ENCODE measurements around the gene NDUFB10. TPM values are rescaled to one million over a fixed set of nuclear protein-coding genes. Genes with fewer than 3 reads are reported as not detected.

NDUFB10 gene
- total and polyA plus RNA-seq, 7 experiments from 2014 or later: 40.0 to 180 (median 72.9) TPM

DNA sequence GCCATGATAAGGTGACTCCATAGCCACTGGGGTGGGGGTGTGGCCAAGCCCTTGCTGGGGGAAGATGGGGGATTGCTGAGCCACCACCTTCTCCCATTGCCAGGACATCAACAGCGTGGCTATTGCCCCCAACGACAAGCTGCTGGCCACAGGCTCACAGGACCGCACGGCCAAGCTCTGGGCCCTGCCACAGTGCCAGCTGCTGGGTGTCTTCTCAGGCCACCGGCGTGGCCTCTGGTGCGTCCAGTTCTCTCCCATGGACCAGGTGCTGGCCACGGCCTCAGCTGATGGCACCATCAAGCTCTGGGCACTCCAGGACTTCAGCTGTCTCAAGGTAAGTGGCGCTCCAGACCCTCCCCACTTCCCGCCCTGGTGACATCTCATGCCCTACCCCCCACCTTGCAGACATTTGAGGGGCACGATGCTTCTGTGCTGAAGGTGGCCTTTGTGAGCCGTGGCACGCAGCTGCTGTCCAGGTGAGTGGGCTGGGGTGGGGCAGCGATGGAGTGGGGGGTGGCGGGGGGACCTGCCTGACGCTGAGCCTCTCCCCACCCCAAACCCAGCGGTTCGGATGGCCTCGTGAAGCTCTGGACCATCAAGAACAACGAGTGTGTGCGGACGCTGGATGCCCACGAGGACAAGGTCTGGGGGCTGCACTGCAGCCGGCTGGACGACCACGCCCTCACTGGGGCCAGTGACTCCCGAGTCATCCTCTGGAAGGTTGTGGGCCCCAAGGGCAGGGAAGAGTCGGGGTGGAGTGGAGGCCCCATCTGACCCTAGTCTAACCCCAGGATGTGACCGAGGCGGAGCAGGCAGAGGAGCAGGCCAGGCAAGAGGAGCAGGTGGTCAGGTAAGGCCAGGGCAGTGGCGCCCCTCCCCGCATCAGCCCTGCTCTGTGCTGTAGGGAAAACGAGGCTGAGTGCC lies 17.9 kb downstream of the NDUFB10 start:
- no peak for DNase-seq
- Mint-ChIP-seq H3K36me3 (peaks cover 0 to 22% (median 7%) of the 10 kb centered on the region in 5 donors), H3K4me1 (peaks cover 4 to 13% (median 6%) of the 10 kb centered on the region in 7 donors), H3K27me3 (peaks cover 0 to 21% (median 5%) of the 10 kb centered on the region in 5 donors), H3K9me3 (no peaks in the 10 kb centered on the region), H3K27ac (no peak overlapping the region), H3K4me3 (peak overlapping the region in 1 of 10 donors; percentile 52)
- Histone ChIP-seq H3K9me3 (ENCODE audit: control insufficient read depth in 2 of 3, low read length in 3 of 3) (no peaks in the 10 kb centered on the region), H3K27ac (ENCODE audit: low read depth, low read length) (no peak overlapping the region), H3K36me3 (ENCODE audit: control insufficient read depth in 2 of 3, insufficient read depth in 3 of 3, low read length in 3 of 3) (peaks cover 0 to 52% (median 0%) of the 10 kb centered on the region in 3 experiments), H3K4me3 (ENCODE audit: low read length) (no peak overlapping the region), H3K4me1 (ENCODE audit: control insufficient read depth in 2 of 2, insufficient read depth in 2 of 2, low read length in 2 of 2) (peaks cover 7 to 9% of the 10 kb centered on the region in 2 donors), H3K27me3 (ENCODE audit: control insufficient read depth in 2 of 2, insufficient read depth in 2 of 2, low read length in 2 of 2) (peaks cover 0 to 3% of the 10 kb centered on the region in 2 donors)
- ChIA-PET POLR2A (interaction anchor here (0.9 to 11.4 kb wide), 2 partner anchors 13 to 14 kb away, joined by 3 to 61 read pairs; partner anchors contain the start of gene RPS2), CTCF (interaction anchor here (1.6 kb wide), 1 partner anchor 163 kb away, joined by 5 read pairs; no protein-coding TSS in a partner anchor)
- ATAC-seq: no peak
- intact Hi-C loops (cut with micrococcal nuclease): no loop called here

- H3K36me3 Mint-ChIP-seq: peaks cover 0 to 22% (median 7%) of the 10 kb centered on the region in 5 donors
- Histone ChIP-seq H3K27me3 (ENCODE audit: control insufficient read depth in 2 of 2, insufficient read depth in 2 of 2, low read length in 2 of 2) (peaks cover 0 to 3% of the 10 kb centered on the region in 2 donors), H3K9me3 (ENCODE audit: control insufficient read depth in 2 of 3, low read length in 3 of 3) (no peaks in the 10 kb centered on the region), H3K36me3 (ENCODE audit: control insufficient read depth in 2 of 3, insufficient read depth in 3 of 3, low read length in 3 of 3) (peaks cover 0 to 50% (median 0%) of the 10 kb centered on the region in 3 experiments), H3K27ac (ENCODE audit: low read depth, low read length) (no peak overlapping the region), H3K4me1 (ENCODE audit: control insufficient read depth in 2 of 2, insufficient read depth in 2 of 2, low read length in 2 of 2) (peaks cover 1 to 3% of the 10 kb centered on the region in 2 donors), H3K4me3 (ENCODE audit: low read length) (no peak overlapping the region)
- H3K27ac Mint-ChIP-seq: no peak overlapping the region
- H3K9me3 Mint-ChIP-seq: no peaks in the 10 kb centered on the region
- peak overlapping the region in 1 of 10 donors; percentile 52 for H3K4me3 Mint-ChIP-seq
- ATAC-seq (no peak), DNase-seq (no peak)
- ChIA-PET CTCF (interaction anchor here (1.6 kb wide), 1 partner anchor 163 kb away, joined by 5 read pairs; no protein-coding TSS in a partner anchor), POLR2A (interaction anchor here (2.1 to 11.4 kb wide), 2 partner anchors 14 to 177 kb away, joined by 8 to 61 read pairs; partner anchors contain the start of genes RPS2 and TRAF7)
- H3K4me1 Mint-ChIP-seq: peaks cover 2 to 16% (median 5%) of the 10 kb centered on the region in 7 donors
- peaks cover 0 to 27% (median 6%) of the 10 kb centered on the region in 5 donors for H3K27me3 Mint-ChIP-seq
- intact Hi-C loops (cut with micrococcal nuclease): no loop called here
Observed at GRCh38 chr16:1977875-1978268, 18.5 kb downstream of the NDUFB10 start.

DNA sequence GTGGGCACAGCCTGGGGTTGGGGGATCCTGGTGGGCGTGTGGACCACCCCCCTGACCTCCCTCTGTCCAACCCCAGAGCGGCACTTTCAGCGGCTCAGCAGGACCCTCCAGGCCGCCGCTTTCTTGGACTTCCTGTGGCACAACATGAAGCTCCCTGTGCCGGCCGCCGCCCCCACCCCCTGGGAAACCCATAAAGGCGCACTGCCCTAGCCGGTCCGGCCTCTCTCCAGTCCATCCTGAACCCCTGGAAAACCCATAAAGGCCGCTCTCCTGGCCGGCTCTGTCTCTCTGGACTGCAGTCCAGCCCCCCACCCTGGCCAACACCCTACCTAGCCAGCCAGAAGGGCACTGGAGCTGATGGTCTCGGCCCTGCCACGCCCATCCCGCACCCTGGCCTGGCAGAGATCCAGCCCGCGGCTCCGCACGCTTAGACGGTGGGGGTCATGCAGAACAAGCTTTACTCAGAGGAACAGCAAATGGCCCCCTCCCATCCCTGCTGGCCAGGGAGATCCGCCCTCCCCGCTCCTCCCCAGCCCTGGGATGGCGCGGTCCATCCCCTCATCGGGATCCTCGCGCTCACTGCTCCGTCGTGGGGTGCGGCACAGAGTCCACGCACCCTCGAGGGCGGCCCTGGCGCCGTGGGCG lies 19.3 kb downstream of the NDUFB10 start:
- no peaks in the 10 kb centered on the region for H3K9me3 ChIP-seq (ENCODE audit: control insufficient read depth in 2 of 3, low read length in 3 of 3)
- ATAC-seq: no peak
- CTCF ChIA-PET: interaction anchor here (1.6 kb wide), 1 partner anchor 162 kb away, joined by 5 read pairs; no protein-coding TSS in a partner anchor
- H3K4me1 Mint-ChIP-seq: peaks cover 0 to 16% (median 8%) of the 10 kb centered on the region in 7 donors
- H3K4me1 ChIP-seq (ENCODE audit: control insufficient read depth in 2 of 2, insufficient read depth in 2 of 2, low read length in 2 of 2): peaks cover 0 to 6% of the 10 kb centered on the region in 2 donors
- no peak overlapping the region for H3K4me3 ChIP-seq (ENCODE audit: low read length)
- H3K36me3 Mint-ChIP-seq: peaks cover 0 to 22% (median 7%) of the 10 kb centered on the region in 5 donors
- intact Hi-C loops (cut with micrococcal nuclease): no loop called here
- H3K9me3 Mint-ChIP-seq: no peaks in the 10 kb centered on the region
- H3K4me3 Mint-ChIP-seq: no peak overlapping the region
- POLR2A ChIA-PET: interaction anchor here (0.6 to 11.4 kb wide), 3 partner anchors 15 to 572 kb away, joined by 3 to 61 read pairs (median 8); partner anchors contain the start of genes RPS2 and TRAF7
- H3K36me3 ChIP-seq (ENCODE audit: control insufficient read depth in 2 of 3, insufficient read depth in 3 of 3, low read length in 3 of 3): peaks cover 0 to 50% (median 0%) of the 10 kb centered on the region in 3 experiments
- no peak overlapping the region for H3K27ac Mint-ChIP-seq
- H3K27me3 ChIP-seq (ENCODE audit: control insufficient read depth in 2 of 2, insufficient read depth in 2 of 2, low read length in 2 of 2): peaks cover 0 to 3% of the 10 kb centered on the region in 2 donors
- no peak for DNase-seq
- peaks cover 0 to 32% (median 8%) of the 10 kb centered on the region in 5 donors for H3K27me3 Mint-ChIP-seq
- H3K27ac ChIP-seq (ENCODE audit: low read depth, low read length): no peak overlapping the region

DNA sequence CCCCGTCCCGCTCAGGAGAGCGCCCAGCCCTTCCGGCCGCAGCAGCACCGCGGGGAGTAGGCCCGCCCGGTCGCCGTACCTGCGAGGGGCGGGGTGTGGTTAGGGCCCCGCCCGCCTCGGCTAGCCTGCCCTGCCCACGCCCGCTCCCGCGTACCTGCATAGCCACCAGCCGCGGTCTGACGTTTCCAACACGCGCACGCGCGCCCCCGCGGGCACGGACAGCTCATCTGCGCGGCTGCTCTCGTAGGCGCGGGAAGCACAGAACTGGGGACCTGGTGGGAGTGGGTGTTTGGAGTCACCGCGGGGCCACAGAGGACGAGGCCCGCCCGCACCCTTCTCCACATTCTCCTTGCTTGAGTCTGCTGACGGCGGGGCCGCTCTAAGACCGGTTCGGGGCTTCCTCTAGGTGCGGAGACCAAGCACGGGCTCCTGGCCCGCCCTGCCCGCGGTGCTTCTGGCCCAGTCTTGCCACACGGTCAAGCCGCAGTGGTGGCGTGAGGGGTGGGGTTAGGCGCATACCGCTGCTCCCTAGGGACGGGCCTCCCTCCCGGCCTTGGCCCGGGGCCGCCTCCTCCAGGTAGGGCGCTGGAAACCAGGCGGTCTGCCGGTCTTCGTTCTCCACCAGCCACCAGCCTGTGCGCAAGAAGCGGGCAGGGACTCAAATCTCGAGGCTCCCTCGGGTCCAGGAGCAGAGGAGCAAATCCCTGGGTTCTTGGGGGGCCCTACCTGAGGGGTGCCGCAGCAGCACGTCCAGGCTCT lies 20.1 kb downstream of the NDUFB10 start:
- peaks cover 0 to 3% of the 10 kb centered on the region in 2 donors for H3K27me3 ChIP-seq (ENCODE audit: control insufficient read depth in 2 of 2, insufficient read depth in 2 of 2, low read length in 2 of 2)
- Mint-ChIP-seq H3K36me3 (peaks cover 0 to 22% (median 7%) of the 10 kb centered on the region in 5 donors), H3K27ac (no peak overlapping the region), H3K9me3 (no peaks in the 10 kb centered on the region), H3K4me1 (peaks cover 0 to 16% (median 8%) of the 10 kb centered on the region in 7 donors), H3K4me3 (peak overlapping the region in 1 of 10 donors; percentile 28), H3K27me3 (peaks cover 0 to 32% (median 8%) of the 10 kb centered on the region in 5 donors)
- peaks cover 0 to 6% of the 10 kb centered on the region in 2 donors for H3K4me1 ChIP-seq (ENCODE audit: control insufficient read depth in 2 of 2, insufficient read depth in 2 of 2, low read length in 2 of 2)
- no peak for DNase-seq
- H3K36me3 ChIP-seq (ENCODE audit: control insufficient read depth in 2 of 3, insufficient read depth in 3 of 3, low read length in 3 of 3): peaks cover 0 to 45% (median 0%) of the 10 kb centered on the region in 3 experiments
- peak; percentile 12 for ATAC-seq
- ChIA-PET POLR2A (interaction anchor here (0.6 to 11.4 kb wide), 3 partner anchors 16 to 573 kb away, joined by 3 to 61 read pairs (median 8); partner anchors contain the start of genes RPS2 and TRAF7), CTCF (no interaction called here)
- intact Hi-C loops (cut with micrococcal nuclease): no loop called here
- H3K4me3 ChIP-seq (ENCODE audit: low read length): no peak overlapping the region
- no peak overlapping the region for H3K27ac ChIP-seq (ENCODE audit: low read depth, low read length)
- no peaks in the 10 kb centered on the region for H3K9me3 ChIP-seq (ENCODE audit: control insufficient read depth in 2 of 3, low read length in 3 of 3)

DNA sequence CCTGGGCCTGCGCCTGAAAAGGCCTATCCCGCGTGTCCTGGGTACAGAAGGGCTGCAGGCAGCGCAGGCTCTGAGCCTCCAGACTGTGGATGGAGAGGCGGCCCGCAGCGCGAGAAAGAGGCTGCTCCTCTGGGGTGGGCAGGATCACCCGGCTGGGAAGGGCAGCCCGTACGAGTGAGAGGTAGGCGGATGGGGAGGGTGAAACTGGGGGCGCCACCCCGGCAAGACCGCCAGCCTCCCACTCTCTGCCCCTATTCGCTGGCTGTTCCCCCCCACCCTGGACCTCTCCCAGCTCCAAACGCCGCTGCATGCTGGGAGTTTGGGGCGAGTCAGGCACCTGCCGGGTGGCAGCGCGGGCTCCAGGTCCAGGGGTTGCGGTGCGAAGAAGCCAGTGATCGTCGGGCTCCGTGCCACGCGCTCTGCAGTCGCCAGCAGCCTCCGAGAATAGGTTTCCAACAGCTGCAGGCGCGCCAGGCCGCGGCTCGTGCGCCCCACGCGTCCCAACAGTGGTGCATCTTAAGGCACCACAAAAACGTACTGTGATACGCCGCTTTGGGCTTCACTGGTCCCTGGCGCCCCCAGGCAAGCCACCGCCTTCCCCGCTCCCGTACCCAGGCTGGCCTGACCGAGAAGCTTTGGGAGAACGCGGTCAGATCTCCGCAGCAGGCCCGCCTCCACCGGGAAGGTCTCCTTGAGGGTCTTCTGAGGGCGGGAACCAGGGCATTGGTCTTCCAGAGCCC lies 20.9 kb downstream of the NDUFB10 start:
- Mint-ChIP-seq H3K36me3 (peaks cover 0 to 16% (median 7%) of the 10 kb centered on the region in 5 donors), H3K27ac (no peak overlapping the region), H3K4me1 (peaks cover 0 to 19% (median 13%) of the 10 kb centered on the region in 7 donors), H3K4me3 (peak overlapping the region in 1 of 10 donors; percentile 28), H3K27me3 (peaks cover 0 to 32% (median 8%) of the 10 kb centered on the region in 5 donors), H3K9me3 (no peaks in the 10 kb centered on the region)
- DNase-seq: no peak
- ATAC-seq: no peak
- Histone ChIP-seq H3K27me3 (ENCODE audit: control insufficient read depth in 2 of 2, insufficient read depth in 2 of 2, low read length in 2 of 2) (peaks cover 0 to 3% of the 10 kb centered on the region in 2 donors), H3K4me3 (ENCODE audit: low read length) (no peak overlapping the region), H3K36me3 (ENCODE audit: control insufficient read depth in 2 of 3, insufficient read depth in 3 of 3, low read length in 3 of 3) (peaks cover 0 to 37% (median 0%) of the 10 kb centered on the region in 3 experiments), H3K9me3 (ENCODE audit: control insufficient read depth in 2 of 3, low read length in 3 of 3) (no peaks in the 10 kb centered on the region), H3K4me1 (ENCODE audit: control insufficient read depth in 2 of 2, insufficient read depth in 2 of 2, low read length in 2 of 2) (peaks cover 0 to 13% of the 10 kb centered on the region in 2 donors), H3K27ac (ENCODE audit: low read depth, low read length) (no peak overlapping the region)
- intact Hi-C loops (cut with micrococcal nuclease): no loop called here
- ChIA-PET CTCF (no interaction called here), POLR2A (interaction anchor here (0.9 to 11.4 kb wide), 4 partner anchors 9 to 175 kb away, joined by 4 to 61 read pairs (median 16); partner anchors contain the start of genes RPS2 and TBL3)

All from naive thymus-derived CD4-positive, alpha-beta T cell (primary cell).